ENCODE data around the gene HLF.
A peak's percentile ranks its signal among the peaks of the same experiment; 100 is the strongest.

Gene HLF

GRCh38 chr17:55332296-55333041 lies 67.7 kb downstream of the HLF start:
- H3K27ac Mint-ChIP-seq = no peak overlapping the region

GRCh38 chr17:55334285-55334684 lies 69.5 kb downstream of the HLF start:
- peaks cover 14% of the 10 kb centered on the region for H3K4me1 Mint-ChIP-seq
- no peak for DNase-seq (ENCODE audit: low spot score in 2 of 2)
- no peak overlapping the region for H3K4me3 Mint-ChIP-seq

More at GRCh38 chr17:55332296-55333041, 67.7 kb downstream of the HLF start:
- Mint-ChIP-seq H3K36me3 (no peaks in the 10 kb centered on the region), H3K4me3 (no peak overlapping the region), H3K4me1 (peaks cover 14% of the 10 kb centered on the region), H3K9me3 (peaks cover 2% of the 10 kb centered on the region)
- ATAC-seq (no peak), DNase-seq (ENCODE audit: low spot score in 2 of 2) (no peak)

GRCh38 chr17:55334881-55335540 lies 70.3 kb downstream of the HLF start:
- Mint-ChIP-seq H3K27ac (no peak overlapping the region), H3K4me1 (peaks cover 21% of the 10 kb centered on the region), H3K36me3 (no peaks in the 10 kb centered on the region), H3K9me3 (no peaks in the 10 kb centered on the region), H3K4me3 (no peak overlapping the region)
- no peak for DNase-seq (ENCODE audit: low spot score in 2 of 2)
- ATAC-seq = no peak

More at GRCh38 chr17:55334285-55334684, 69.5 kb downstream of the HLF start:
- Mint-ChIP-seq H3K36me3 (no peaks in the 10 kb centered on the region), H3K27ac (no peak overlapping the region), H3K9me3 (no peaks in the 10 kb centered on the region)
- no peak for ATAC-seq

- H3K4me1 Mint-ChIP-seq = peaks cover 27% of the 10 kb centered on the region
- H3K4me3 Mint-ChIP-seq = no peak overlapping the region
- no peaks in the 10 kb centered on the region for H3K9me3 Mint-ChIP-seq
- H3K36me3 Mint-ChIP-seq = no peaks in the 10 kb centered on the region
- DNase-seq (ENCODE audit: low spot score in 2 of 2) (no peak), ATAC-seq (no peak)
- H3K27ac Mint-ChIP-seq = no peak overlapping the region
These were observed 70.9 kb downstream of the HLF start for GRCh38 chr17:55335625-55336024.

DNA sequence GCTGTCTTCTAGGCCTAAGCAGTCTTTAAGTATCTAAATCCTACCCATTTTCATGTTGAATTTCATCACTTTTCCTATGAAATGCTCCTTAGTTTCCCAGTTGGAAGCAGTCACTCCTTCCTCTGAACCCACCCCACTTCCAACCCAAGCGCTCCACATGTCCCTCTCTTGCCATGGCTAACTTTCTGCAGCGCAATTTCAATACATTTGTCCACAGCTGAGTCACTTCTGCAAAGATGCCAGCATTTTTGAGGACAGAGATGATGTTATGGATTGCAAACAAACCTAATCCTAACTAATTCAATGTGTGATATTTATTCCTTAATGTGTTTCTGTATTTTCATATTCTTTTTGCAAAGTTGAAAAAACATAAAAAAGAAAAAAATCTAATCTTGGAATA lies 71.7 kb downstream of the HLF start:
- H3K9me3 Mint-ChIP-seq = no peaks in the 10 kb centered on the region
- H3K27ac Mint-ChIP-seq = no peak overlapping the region
- H3K36me3 Mint-ChIP-seq = no peaks in the 10 kb centered on the region
- H3K4me3 Mint-ChIP-seq = no peak overlapping the region
- H3K4me1 Mint-ChIP-seq = peaks cover 31% of the 10 kb centered on the region
- ATAC-seq = no peak
- DNase-seq (ENCODE audit: low spot score in 2 of 2) = no peak

DNA sequence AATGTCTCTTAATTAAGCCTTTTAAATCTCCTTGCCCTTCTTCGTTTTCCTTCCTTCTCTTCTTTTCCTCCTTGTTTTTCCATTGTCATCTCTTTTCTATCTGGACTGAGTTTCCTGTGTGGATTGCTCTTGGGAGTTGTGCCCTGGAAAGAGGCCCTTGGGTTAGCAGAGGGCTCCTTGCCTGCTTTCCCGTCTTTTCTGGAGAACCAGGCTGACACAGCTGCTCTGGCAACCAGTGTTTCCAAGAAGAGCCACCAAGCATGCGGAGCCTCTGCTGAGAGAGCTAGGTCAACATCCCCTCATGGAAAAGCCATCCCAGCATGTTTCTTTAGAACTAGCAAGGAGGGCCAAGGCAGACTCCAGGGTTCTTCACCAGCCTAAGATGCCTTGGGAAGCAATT lies 75.4 kb downstream of the HLF start:
- H3K9me3 Mint-ChIP-seq = no peaks in the 10 kb centered on the region
- H3K27ac Mint-ChIP-seq = no peak overlapping the region
- H3K36me3 Mint-ChIP-seq = no peaks in the 10 kb centered on the region
- ATAC-seq (no peak), DNase-seq (ENCODE audit: low spot score in 2 of 2) (no peak)
- peaks cover 48% of the 10 kb centered on the region for H3K4me1 Mint-ChIP-seq
- H3K4me3 Mint-ChIP-seq = no peak overlapping the region

DNA sequence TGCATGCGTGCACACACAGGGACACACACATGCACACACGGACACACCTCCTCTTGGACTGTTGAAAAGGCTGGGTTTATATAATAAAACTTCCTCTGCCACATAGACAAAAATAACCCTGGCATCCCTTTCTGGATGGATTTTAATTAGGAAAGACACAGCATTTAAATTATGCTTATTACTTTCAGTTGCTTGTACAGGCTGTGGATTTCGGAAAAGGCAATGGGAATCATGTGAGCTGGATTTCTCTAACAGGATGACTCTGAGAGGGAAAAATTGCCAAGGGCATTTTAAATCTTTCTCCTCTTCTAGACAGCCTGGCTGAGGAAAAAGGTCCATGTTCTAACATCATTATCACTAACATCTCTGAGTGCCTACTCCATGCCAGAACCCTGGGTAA lies 75.9 kb downstream of the HLF start:
- Mint-ChIP-seq H3K9me3 (peaks cover 2% of the 10 kb centered on the region), H3K4me3 (no peak overlapping the region), H3K36me3 (no peaks in the 10 kb centered on the region), H3K27ac (no peak overlapping the region), H3K4me1 (peaks cover 53% of the 10 kb centered on the region)
- DNase-seq (ENCODE audit: low spot score in 2 of 2) (no peak), ATAC-seq (no peak)

GRCh38 chr17:55341432-55341831 lies 76.7 kb downstream of the HLF start:
- Mint-ChIP-seq H3K4me3 (no peak overlapping the region), H3K27ac (no peak overlapping the region), H3K9me3 (peaks cover 4% of the 10 kb centered on the region), H3K4me1 (peaks cover 54% of the 10 kb centered on the region), H3K36me3 (no peaks in the 10 kb centered on the region)
- ATAC-seq (peak; percentile 78), DNase-seq (ENCODE audit: low spot score in 2 of 2) (no peak)

- H3K4me1 Mint-ChIP-seq = peaks cover 54% of the 10 kb centered on the region
- no peak overlapping the region for H3K4me3 Mint-ChIP-seq
These were observed 78.2 kb downstream of the HLF start for GRCh38 chr17:55342800-55343585.

GRCh38 chr17:55343900-55344513 lies 79.2 kb downstream of the HLF start:
- no peak for ATAC-seq
- Mint-ChIP-seq H3K9me3 (peaks cover 5% of the 10 kb centered on the region), H3K36me3 (no peaks in the 10 kb centered on the region), H3K27ac (peak overlapping the region; percentile 76), H3K4me1 (peaks cover 61% of the 10 kb centered on the region), H3K4me3 (peak overlapping the region; percentile 36)
- DNase-seq (ENCODE audit: low spot score in 2 of 2) = no peak

More at GRCh38 chr17:55342800-55343585, 78.2 kb downstream of the HLF start:
- ATAC-seq (no peak), DNase-seq (ENCODE audit: low spot score in 2 of 2) (no peak)
- H3K27ac Mint-ChIP-seq = peak overlapping the region; percentile 76
- H3K9me3 Mint-ChIP-seq = peaks cover 5% of the 10 kb centered on the region
- no peaks in the 10 kb centered on the region for H3K36me3 Mint-ChIP-seq

DNA sequence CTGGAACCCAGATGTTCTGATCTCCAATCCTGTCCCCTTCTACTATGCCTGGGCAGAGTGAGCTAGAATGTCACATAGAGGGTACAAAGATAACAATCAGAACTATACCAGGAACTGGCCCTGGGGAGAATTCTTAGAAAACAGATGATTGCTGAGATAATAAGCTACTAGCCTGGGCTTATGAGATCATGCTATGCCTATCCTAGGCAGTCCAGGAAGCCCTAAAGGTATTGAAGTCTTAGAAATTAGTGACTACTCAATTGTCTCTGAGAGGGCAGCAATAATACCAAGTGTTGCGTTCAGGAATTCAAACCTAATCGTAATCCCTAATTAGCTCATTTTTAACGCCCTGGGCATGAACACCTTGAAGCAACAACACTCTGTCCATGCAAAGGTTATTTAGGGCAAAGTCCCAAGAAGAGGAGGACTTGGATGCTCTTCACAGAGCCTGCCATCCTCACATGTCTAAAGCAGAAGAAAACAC lies 79.8 kb downstream of the HLF start:
- peak overlapping the region; percentile 36 for H3K4me3 Mint-ChIP-seq
- H3K9me3 Mint-ChIP-seq = peaks cover 5% of the 10 kb centered on the region
- peak; percentile 17 to 60 for DNase-seq (ENCODE audit: low spot score in 2 of 2)
- peak overlapping the region; percentile 76 for H3K27ac Mint-ChIP-seq
- ATAC-seq = peak; percentile 93
- peaks cover 60% of the 10 kb centered on the region for H3K4me1 Mint-ChIP-seq
- no peaks in the 10 kb centered on the region for H3K36me3 Mint-ChIP-seq

- peak overlapping the region; percentile 76 for H3K27ac Mint-ChIP-seq
- H3K9me3 Mint-ChIP-seq = peaks cover 5% of the 10 kb centered on the region
- DNase-seq (ENCODE audit: low spot score in 2 of 2) = no peak
- peaks cover 55% of the 10 kb centered on the region for H3K4me1 Mint-ChIP-seq
- no peaks in the 10 kb centered on the region for H3K36me3 Mint-ChIP-seq
- ATAC-seq = no peak
- H3K4me3 Mint-ChIP-seq = peak overlapping the region; percentile 36
These were observed 80.4 kb downstream of the HLF start for GRCh38 chr17:55345132-55345531.

DNA sequence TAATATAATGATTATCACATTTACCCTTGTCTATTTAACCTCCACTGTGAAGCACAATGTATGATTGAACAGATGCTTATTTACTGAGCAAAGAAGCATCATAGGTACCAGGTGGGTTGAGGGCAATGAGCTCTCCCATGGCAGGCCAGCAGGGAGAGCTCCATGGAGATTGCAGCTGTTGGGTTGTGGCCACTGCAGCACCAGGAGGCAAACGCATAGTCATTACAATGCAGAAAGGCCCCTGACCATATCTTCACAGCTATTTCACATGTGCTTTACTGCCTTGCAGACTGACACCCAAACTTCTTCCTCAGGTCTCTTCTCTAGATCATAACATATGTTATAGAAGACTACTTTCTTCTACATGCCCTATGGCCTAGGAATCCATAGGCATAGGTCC lies 81.9 kb downstream of the HLF start:
- DNase-seq (ENCODE audit: low spot score in 2 of 2) (no peak), ATAC-seq (no peak)
- Mint-ChIP-seq H3K4me1 (peaks cover 44% of the 10 kb centered on the region), H3K4me3 (no peak overlapping the region), H3K36me3 (no peaks in the 10 kb centered on the region), H3K27ac (no peak overlapping the region), H3K9me3 (peaks cover 5% of the 10 kb centered on the region)

DNA sequence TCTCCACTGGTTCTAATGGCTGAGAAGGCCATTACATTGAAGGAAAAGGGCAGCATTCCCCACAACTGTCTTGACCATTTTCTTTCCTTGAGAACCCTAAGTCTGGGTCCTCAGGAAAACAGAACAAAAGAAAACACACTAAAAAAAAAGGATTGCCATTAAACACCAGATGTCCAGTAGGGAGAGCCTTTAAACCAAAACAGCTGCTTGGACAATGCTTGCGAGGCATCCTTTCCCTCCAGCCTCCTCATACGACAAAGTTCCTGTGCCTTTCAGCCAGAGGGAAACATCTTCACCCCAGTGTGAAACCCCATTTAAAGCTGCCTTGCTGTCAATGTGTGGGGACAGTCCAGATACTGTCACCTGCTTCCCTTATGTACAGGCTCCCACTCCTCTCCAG lies 82.6 kb downstream of the HLF start:
- Mint-ChIP-seq H3K9me3 (peaks cover 5% of the 10 kb centered on the region), H3K36me3 (no peaks in the 10 kb centered on the region), H3K4me1 (peaks cover 40% of the 10 kb centered on the region), H3K4me3 (no peak overlapping the region), H3K27ac (no peak overlapping the region)
- no peak for DNase-seq (ENCODE audit: low spot score in 2 of 2)
- ATAC-seq = no peak

- DNase-seq (ENCODE audit: low spot score in 2 of 2) (no peak), ATAC-seq (no peak)
- H3K36me3 Mint-ChIP-seq = no peaks in the 10 kb centered on the region
- H3K4me1 Mint-ChIP-seq = peaks cover 25% of the 10 kb centered on the region
- H3K4me3 Mint-ChIP-seq = no peak overlapping the region
- H3K9me3 Mint-ChIP-seq = peaks cover 5% of the 10 kb centered on the region
- no peak overlapping the region for H3K27ac Mint-ChIP-seq
These were observed 84.1 kb downstream of the HLF start for GRCh38 chr17:55348749-55349354.

Data from stimulated activated effector memory CD8-positive, alpha-beta T cell treated with anti-CD3 and anti-CD28 coated beads, Interleukin-12 subunit alpha, Interleukin-12 subunit beta, amount 100 ng/mL, for 72 hours (primary cell).